HepG2 (cell line): ENCODE data around the gene CHKB. TPM values are rescaled to one million over a fixed set of nuclear protein-coding genes. Genes with fewer than 3 reads are reported as not detected.

ENCODE experiments used
- ATAC-seq: fragments of 200-7000 bp; cut with Tn5 transposase; 3 replicates; pipeline ENCODE4 v1.9.1; 2020; ENCODE audit warnings: mild to moderate bottlenecking, moderate library complexity
- BruUV-seq: library from RNA; stranded (reverse); fragments of 400-500 nt; replicated peaks from 2 replicates; lab custom pipeline; 2021; lab: Mats Ljungman, UMichigan
- CTCF ChIA-PET: fragments of 300-600 bp; formaldehyde crosslinking; extraction: SDS; loops from one replicate; lab custom pipeline; 2021; ENCODE audit warnings: low total read pairs, inconsistent platforms, low intra/inter-chr PET ratio; lab: Yijun Ruan, JAX
- POLR2A ChIA-PET: fragments of 350-600 bp; sonication (Branson Sonifier 250); formaldehyde crosslinking; loops from one replicate; lab custom pipeline; 2020; ENCODE audit warnings: antibody characterized with exemption, inconsistent platforms; lab: Yijun Ruan, JAX
- DNase-seq: peaks from one replicate; pipeline ENCODE4 v3.0.0-alpha.2; 2015; ENCODE audit warnings: low spot score
- FAIRE-seq: peaks from 3 replicates; lab custom pipeline; 2011; peaks lifted over from hg19 to GRCh38; lab: Jason Lieb, UNC
- H2AFZ ChIP-seq: one replicate; pipeline ENCODE4 v1.6.1; 2011; ENCODE audit warnings: low read length, inconsistent platforms
- H3K27ac ChIP-seq: fragments of 300-600 bp; 3 replicates; pipeline ENCODE4 v1.8.0; 2011; ENCODE audit warnings: mixed run types, mild to moderate bottlenecking, mixed read lengths, low read length, inconsistent platforms; ENCODE audit not compliant: insufficient read depth; ENCODE audit errors: extremely low read length
- H3K27me3 ChIP-seq, 2 experiments: fragments of 200-600 bp in 1 of 2; 2 replicates in 1 of 2; 3 replicates in 1 of 2; pipeline versions ENCODE4 v1.6.0 to v1.8.0; 2011; ENCODE audit warnings: low read length in 2 of 2, mild to moderate bottlenecking in 2 of 2, moderate library complexity in 2 of 2, inconsistent platforms in 1 of 2; ENCODE audit not compliant: insufficient read depth in 2 of 2, control insufficient read depth in 1 of 2
- H3K36me3 ChIP-seq, 2 experiments: fragments of 200-600 bp in 1 of 2; replicated peaks in 1 of 2; 2 replicates in 1 of 2; 3 replicates in 1 of 2; pipeline versions ENCODE4 v1.5.1 to v1.8.0; 2011; ENCODE audit warnings: low read length in 2 of 2, inconsistent platforms in 1 of 2; ENCODE audit not compliant: insufficient read depth in 2 of 2, control insufficient read depth in 1 of 2
- H3K4me1 ChIP-seq: 2 replicates; pipeline ENCODE4 v1.5.1; 2012; ENCODE audit warnings: low read length, inconsistent platforms; ENCODE audit not compliant: insufficient read depth
- H3K4me2 ChIP-seq: 2 replicates; pipeline ENCODE4 v1.6.0; 2011; ENCODE audit warnings: low read depth, low read length, inconsistent platforms
- H3K4me3 ChIP-seq, 3 experiments: fragments of 200-600 bp in 1 of 3; sonication (generic), shearing (Covaris generic) in 1 of 3; replicated peaks in 1 of 3; 2 replicates each; pipeline ENCODE4 v1.5.1; 2011 to 2016; ENCODE audit warnings: low read length in 3 of 3, inconsistent platforms in 2 of 3, low read depth in 2 of 3, mild to moderate bottlenecking in 2 of 3, control low read depth in 1 of 3, mixed read lengths in 1 of 3; ENCODE audit not compliant: insufficient read depth in 1 of 3
- H3K79me2 ChIP-seq: one replicate; pipeline ENCODE4 v1.6.1; 2011; ENCODE audit warnings: low read length, inconsistent platforms; ENCODE audit not compliant: insufficient read depth
- H3K9ac ChIP-seq: 2 replicates; pipeline ENCODE4 v1.6.0; 2011; ENCODE audit warnings: mild to moderate bottlenecking, low read depth, low read length, inconsistent platforms; ENCODE audit not compliant: insufficient read depth
- H3K9me3 ChIP-seq: 2 replicates; pipeline ENCODE4 v1.5.1; 2012; ENCODE audit warnings: mild to moderate bottlenecking, low read length
- H4K20me1 ChIP-seq: 2 replicates; pipeline ENCODE4 v1.6.0; 2011; ENCODE audit warnings: inconsistent platforms, mild to moderate bottlenecking, low read length, moderate library complexity; ENCODE audit not compliant: insufficient read depth
- FOXM1 ChIP-seq: sonication (generic); formaldehyde crosslinking; IDR thresholded peaks from 2 replicates; pipeline ENCODE4 v1.5.0; 2020; ENCODE audit warnings: missing genetic modification reagents
- POLR2AphosphoS2 ChIP-seq: IDR thresholded peaks from 2 replicates; pipeline ENCODE4 v1.6.1; 2011; ENCODE audit warnings: low read depth, low read length, improper control_type of control experiment
- PRPF4 ChIP-seq: fragments of 200-400 bp; formaldehyde crosslinking; IDR thresholded peaks from 2 replicates; pipeline ENCODE4 v1.6.1; 2016; ENCODE audit warnings: low read length, low read depth; ENCODE audit not compliant: poor library complexity, severe bottlenecking
- TEAD3 ChIP-seq: optimal IDR thresholded peaks from 2 replicates; pipeline ENCODE3; 2016; ENCODE audit warnings: borderline replicate concordance
- TSC22D2 ChIP-seq: sonication (generic); formaldehyde crosslinking; IDR thresholded peaks from 2 replicates; pipeline ENCODE4 v1.5.1; 2020; ENCODE audit warnings: missing genetic modification reagents, mild to moderate bottlenecking, borderline replicate concordance
- ZNF30 ChIP-seq: sonication (generic); formaldehyde crosslinking; IDR thresholded peaks from 2 replicates; pipeline ENCODE4 v1.5.0; 2020; ENCODE audit warnings: mild to moderate bottlenecking, missing genetic modification reagents
- ZNF564 ChIP-seq: sonication (generic); formaldehyde crosslinking; IDR thresholded peaks from 2 replicates; pipeline ENCODE4 v1.8.1; 2023; ENCODE audit warnings: mild to moderate bottlenecking, missing genetic modification reagents
- ZNF687 ChIP-seq: sonication (generic); formaldehyde crosslinking; IDR thresholded peaks from 2 replicates; pipeline ENCODE4 v1.5.1; 2020; ENCODE audit warnings: mild to moderate bottlenecking, missing genetic modification reagents, moderate library complexity
- WGBS: methylation state at CpG from one replicate; pipeline ENCODE4 v1.1.6; 2017; ENCODE audit warnings: low lambda C conversion rate; 5-methylcytosine and 5-hydroxymethylcytosine counted together
- in situ Hi-C: cut with HindIII; loops from 2 replicates; pipeline ENCODE4 v1.10.0; 2017; ENCODE audit warnings: low pct_unique_long_range_greater_than_20kb; ENCODE audit not compliant: extremely low pct_ligation_motif_present
- intact Hi-C: fragments of 100-400 bp; cut with micrococcal nuclease; formaldehyde crosslinking; loops from one replicate; pipeline ENCODE4 v1.10.0; 2022; ENCODE audit not compliant: unreplicated experiment
- polyA plus RNA-seq, 8 experiments: library from polyadenylated mRNA; depleted of rRNA in 3 of 8; stranded (reverse) in 7 of 8; unstranded in 1 of 8; fragments of >200 nt; fragmentation: Illumina TruSeq in 4 of 8; extraction: Trizol in 4 of 8; gene quantifications; 2 replicates each; pipeline versions ENCODE4 v1.2.1 to v1.2.3, GENCODE V29; 2011 to 2016; ENCODE audit warnings: low read depth in 4 of 8, missing spikeins in 1 of 8, mixed read lengths in 1 of 8; ENCODE audit not compliant: insufficient read depth in 1 of 8
- total RNA-seq, 5 experiments: library from RNA; depleted of rRNA; stranded (reverse); fragments of >200 nt; fragmentation: Illumina TruSeq; extraction: Trizol; gene quantifications; 2 replicates each; pipeline ENCODE4 v1.2.3, GENCODE V29; 2016; ENCODE audit warnings: low read depth in 1 of 5
- TF ChIP-seq, protein P1 (sequence below): sonication (generic); formaldehyde crosslinking; IDR thresholded peaks from 2 replicates; pipeline ENCODE4 v1.4.0; 2020; ENCODE audit warnings: missing genetic modification reagents
- TF ChIP-seq, protein P2 (sequence below): sonication (generic); formaldehyde crosslinking; IDR thresholded peaks from 2 replicates; pipeline ENCODE4 v1.4.0; 2020; ENCODE audit warnings: mild to moderate bottlenecking, missing genetic modification reagents
- TF ChIP-seq, protein P3 (sequence below): sonication (generic); formaldehyde crosslinking; IDR thresholded peaks from 2 replicates; pipeline ENCODE4 v1.8.1; 2023; ENCODE audit warnings: mild to moderate bottlenecking, moderate library complexity, missing genetic modification reagents

CHKB gene
- total and polyA plus RNA-seq, 2 of the 13 experiments (the other 11 are each of a cell fraction or from before 2014, with no cell fraction given), result 24.5 to 42.7 TPM

DNA sequence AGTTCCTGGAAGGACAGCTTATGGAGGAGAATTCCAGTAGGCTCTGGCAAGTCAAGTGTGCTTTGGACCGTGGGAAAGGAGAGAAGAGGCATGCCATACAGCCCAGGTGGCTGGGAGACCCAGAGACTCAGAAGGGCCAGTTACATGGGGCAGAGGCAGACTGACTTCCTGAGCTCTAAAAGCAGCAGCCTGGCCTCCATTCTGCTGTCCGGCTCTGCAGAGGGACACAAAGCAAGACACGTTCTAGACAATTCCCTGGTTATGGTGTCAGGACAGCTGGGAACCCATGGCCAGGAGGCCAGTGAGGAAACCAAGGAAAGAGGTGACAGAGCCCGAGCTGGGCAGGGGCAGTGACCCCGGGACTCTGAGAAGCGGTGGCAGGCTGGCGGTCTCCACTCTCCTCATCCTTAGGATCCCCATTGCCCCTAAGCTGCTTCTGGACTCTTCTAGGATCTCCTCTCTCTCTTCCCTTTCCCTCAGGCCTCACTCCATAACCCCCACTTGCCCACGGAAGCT is 7.2 kb downstream of the CHKB start:
- no TSS peak for BruUV-seq
- no peak for ATAC-seq
- ChIA-PET CTCF (interaction anchor here (1.1 to 3.7 kb wide), 5 partner anchors 34 to 125 kb away, joined by 3 to 37 read pairs (median 7); no protein-coding TSS in a partner anchor), POLR2A (interaction anchor here (1.5 kb wide), 1 partner anchor 43 kb away, joined by 4 read pairs; no protein-coding TSS in a partner anchor)
- H3K9me3 ChIP-seq, result no peaks in the 10 kb centered on the region
- TF ChIP-seq FOXM1 (CRISPR knock-in tag) (no peak), ZNF30 (CRISPR knock-in tag) (no peak), ZNF564 (CRISPR knock-in tag) (no peak), PRPF4 (no peak), ZNF687 (CRISPR knock-in tag) (no peak), TEAD3 (CRISPR knock-in tag) (no peak), TSC22D2 (CRISPR knock-in tag) (no peak), POLR2AphosphoS2 (no peak)
- TF ChIP-seq, protein P1, sequence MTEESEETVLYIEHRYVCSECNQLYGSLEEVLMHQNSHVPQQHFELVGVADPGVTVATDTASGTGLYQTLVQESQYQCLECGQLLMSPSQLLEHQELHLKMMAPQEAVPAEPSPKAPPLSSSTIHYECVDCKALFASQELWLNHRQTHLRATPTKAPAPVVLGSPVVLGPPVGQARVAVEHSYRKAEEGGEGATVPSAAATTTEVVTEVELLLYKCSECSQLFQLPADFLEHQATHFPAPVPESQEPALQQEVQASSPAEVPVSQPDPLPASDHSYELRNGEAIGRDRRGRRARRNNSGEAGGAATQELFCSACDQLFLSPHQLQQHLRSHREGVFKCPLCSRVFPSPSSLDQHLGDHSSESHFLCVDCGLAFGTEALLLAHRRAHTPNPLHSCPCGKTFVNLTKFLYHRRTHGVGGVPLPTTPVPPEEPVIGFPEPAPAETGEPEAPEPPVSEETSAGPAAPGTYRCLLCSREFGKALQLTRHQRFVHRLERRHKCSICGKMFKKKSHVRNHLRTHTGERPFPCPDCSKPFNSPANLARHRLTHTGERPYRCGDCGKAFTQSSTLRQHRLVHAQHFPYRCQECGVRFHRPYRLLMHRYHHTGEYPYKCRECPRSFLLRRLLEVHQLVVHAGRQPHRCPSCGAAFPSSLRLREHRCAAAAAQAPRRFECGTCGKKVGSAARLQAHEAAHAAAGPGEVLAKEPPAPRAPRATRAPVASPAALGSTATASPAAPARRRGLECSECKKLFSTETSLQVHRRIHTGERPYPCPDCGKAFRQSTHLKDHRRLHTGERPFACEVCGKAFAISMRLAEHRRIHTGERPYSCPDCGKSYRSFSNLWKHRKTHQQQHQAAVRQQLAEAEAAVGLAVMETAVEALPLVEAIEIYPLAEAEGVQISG (CRISPR knock-in tag), result no peak
- TF ChIP-seq, protein P2, sequence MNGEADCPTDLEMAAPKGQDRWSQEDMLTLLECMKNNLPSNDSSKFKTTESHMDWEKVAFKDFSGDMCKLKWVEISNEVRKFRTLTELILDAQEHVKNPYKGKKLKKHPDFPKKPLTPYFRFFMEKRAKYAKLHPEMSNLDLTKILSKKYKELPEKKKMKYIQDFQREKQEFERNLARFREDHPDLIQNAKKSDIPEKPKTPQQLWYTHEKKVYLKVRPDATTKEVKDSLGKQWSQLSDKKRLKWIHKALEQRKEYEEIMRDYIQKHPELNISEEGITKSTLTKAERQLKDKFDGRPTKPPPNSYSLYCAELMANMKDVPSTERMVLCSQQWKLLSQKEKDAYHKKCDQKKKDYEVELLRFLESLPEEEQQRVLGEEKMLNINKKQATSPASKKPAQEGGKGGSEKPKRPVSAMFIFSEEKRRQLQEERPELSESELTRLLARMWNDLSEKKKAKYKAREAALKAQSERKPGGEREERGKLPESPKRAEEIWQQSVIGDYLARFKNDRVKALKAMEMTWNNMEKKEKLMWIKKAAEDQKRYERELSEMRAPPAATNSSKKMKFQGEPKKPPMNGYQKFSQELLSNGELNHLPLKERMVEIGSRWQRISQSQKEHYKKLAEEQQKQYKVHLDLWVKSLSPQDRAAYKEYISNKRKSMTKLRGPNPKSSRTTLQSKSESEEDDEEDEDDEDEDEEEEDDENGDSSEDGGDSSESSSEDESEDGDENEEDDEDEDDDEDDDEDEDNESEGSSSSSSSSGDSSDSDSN (CRISPR knock-in tag), result no peak
- TF ChIP-seq, protein P3, sequence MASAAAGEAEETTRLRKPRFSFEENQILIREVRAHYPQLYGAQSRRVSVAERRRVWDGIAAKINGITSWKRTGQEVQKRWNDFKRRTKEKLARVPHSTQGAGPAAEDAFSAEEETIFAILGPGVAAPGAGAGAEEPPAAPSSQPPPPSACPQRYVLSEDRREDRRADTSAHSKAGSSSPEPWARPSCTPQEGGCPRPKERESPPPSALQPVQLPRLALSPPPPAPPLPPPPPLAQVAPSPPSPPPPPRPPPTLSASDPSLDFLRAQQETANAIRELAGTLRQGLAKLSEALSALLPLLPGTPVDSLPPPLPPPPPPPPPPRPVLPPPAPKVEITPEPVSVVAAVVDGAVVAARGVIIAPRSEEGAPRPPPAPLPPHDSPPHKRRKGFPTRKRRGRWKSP, result no peak
- TF ChIP-seq, all 625 proteins: peak for 0
- Histone ChIP-seq H3K9ac (no peak overlapping the region), H3K4me3 (no peak overlapping the region), H3K27me3 (no peaks in the 10 kb centered on the region), H2AFZ (no peak overlapping the region), H3K79me2 (no peaks in the 10 kb centered on the region), H3K4me1 (peaks cover under 1% of the 10 kb centered on the region; the same call in 1 of the 2 replicates), H3K36me3 (peaks cover 4 to 8% of the 10 kb centered on the region in 2 experiments; a peak in 3 of 5 replicates), H4K20me1 (no peaks in the 10 kb centered on the region), H3K4me2 (no peak overlapping the region), H3K27ac (no peak overlapping the region)
- DNase-seq (no peak), FAIRE-seq (no peak)
- intact Hi-C loops (no loop called here), in situ Hi-C loops (loop anchor here (5.0 kb wide), 1 partner anchor 37 kb away; no protein-coding TSS in a partner anchor)
- 89% methylated on average over 8 of the region's 8 CpGs for WGBS
